ENCODE data around the gene TMEM51.

Gene TMEM51, protein sequence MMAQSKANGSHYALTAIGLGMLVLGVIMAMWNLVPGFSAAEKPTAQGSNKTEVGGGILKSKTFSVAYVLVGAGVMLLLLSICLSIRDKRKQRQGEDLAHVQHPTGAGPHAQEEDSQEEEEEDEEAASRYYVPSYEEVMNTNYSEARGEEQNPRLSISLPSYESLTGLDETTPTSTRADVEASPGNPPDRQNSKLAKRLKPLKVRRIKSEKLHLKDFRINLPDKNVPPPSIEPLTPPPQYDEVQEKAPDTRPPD

GRCh38 chr1:15153184-15153841, at the start of gene TMEM51:
Gene TMEM51, plus strand, starts transcription at chr1:15153747. Its CDS starts 61,341 bp downstream, at chr1:15215088.
- FAIRE-seq = no peak
- no peak for DNase-seq (ENCODE audit: extremely low spot score, insufficient read length, low read depth)

DNA sequence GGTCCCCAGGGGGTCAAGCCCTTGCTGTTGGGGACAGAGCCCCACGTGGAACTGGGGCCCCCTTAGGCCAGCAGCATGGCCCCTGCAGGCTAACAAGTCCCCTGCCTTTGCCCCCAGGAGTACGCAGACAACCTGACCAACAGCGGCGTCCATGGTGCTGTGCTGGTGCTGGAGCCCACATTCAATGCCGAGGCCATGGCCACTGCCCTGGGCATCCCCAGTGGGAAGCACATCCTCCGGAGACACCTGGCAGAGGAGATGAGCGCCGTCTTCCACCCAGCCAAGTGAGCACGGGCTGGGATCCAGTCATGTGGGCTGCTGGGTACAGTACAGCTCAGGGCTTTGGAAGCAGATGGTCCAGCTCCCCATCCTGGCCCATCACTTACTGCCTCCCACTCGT, 49.6 kb upstream of the TMEM51 start:
- DNase-seq (ENCODE audit: extremely low spot score, insufficient read length, low read depth) = no peak
- FAIRE-seq = no peak

GRCh38 chr1:15104768-15105167, 48.8 kb upstream of the TMEM51 start:
- DNase-seq (ENCODE audit: extremely low spot score, insufficient read length, low read depth) = no peak
- FAIRE-seq = no peak

DNA sequence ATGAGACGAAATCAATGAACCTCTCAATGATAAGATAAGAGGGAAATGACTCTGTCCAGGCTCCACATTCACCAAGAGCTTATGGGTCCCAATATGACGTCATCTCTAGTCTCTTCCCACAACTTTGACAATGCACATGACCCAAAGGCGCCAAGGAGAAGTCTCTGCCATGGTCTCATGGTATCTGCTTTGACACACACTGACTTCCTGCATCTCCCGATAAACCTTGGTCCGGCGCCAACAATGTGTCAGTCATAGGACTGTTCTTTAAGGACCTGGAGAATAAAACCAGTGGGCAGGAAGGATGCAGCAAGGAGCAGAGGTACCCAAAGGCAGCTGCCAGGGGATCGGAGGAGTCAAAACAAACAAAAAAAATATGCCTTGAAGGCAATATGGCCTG, 46.9 kb upstream of the TMEM51 start:
- no peak for FAIRE-seq
- DNase-seq (ENCODE audit: extremely low spot score, insufficient read length, low read depth) = no peak

DNA sequence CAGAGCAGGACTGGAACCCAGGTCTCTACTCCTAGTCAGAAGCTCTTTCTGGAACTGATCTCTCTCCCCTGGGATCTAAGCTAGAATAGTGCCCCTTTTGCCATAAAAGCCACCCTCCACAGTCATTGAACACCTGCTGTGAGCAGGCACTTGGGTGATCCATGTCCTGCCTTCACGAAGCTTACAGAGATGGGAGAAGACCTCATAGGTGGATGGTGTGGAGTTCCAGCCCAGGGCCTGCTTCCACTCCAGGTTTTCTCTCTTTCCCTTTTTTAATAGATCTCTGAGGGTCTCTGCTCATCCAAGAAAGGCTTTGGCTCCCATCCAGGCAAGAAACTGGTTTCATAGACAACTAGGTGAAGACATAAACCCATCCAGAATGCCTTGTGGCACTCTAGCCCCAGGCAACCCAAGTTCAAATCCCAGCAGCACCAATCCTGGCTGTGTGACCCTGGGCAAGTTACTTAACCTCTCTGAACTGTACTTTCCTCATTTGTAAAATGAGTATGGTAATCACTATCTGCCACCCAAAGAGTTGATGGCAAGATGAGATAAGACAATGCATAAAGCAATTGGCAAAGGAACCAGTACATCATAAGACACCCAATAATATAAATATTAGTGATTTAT, 46.4 kb upstream of the TMEM51 start:
- FAIRE-seq (no peak), DNase-seq (ENCODE audit: extremely low spot score, insufficient read length, low read depth) (no peak)

DNA sequence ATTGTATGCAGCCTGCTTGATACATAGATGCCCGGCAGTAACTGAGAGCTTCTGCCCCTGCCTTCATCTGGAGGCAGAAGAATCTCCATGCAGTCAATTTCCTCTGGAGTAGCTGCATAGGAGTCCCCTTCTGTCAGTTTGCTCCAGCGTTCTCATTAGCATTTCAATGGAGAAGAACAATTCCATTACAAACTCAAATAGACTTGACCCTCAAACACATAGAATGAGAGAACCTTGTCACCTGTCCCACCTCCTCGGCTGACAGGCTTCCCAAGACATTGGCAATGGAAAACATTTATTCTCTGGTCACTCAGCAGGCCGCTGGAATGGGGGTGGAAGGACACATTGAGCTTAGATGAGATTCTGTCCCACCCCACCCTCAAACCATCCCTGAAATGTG, 45.6 kb upstream of the TMEM51 start:
- FAIRE-seq = no peak
- no peak for DNase-seq (ENCODE audit: extremely low spot score, insufficient read length, low read depth)

DNA sequence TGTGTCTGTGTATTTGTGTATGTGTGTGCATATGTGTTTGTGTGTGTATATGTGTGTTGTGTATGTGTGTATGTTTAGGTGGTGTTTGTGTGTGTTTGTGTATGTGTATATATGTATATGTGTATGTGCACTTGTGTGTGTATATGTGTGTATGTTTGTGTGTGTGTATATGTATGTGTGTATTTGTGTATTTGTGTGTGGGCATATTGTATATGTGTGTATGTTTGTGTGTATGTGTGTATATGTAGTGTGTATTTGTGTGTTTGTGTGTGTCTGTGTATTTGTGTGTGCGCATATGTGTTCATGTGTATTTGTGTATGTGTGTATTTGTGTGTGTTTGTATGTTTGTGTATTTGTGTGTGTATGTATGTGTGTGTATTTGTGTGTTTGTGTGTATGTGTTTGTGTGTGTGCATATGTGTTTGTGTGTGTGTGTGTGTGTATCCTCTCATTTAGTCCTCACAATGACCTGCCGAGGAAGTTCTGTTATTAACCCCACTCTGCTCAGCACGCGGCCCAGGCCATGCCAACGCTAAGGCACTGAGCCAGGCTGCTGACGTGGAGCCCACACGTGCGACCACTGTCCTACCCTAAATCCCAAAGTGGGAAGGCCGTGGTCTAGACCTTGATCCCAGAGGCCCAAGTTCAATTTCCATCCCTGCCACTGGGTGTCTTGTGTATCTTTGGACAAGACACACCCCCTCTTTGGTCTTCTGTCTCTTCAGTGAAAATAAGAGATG, 43.2 kb upstream of the TMEM51 start:
- FAIRE-seq = no peak

GRCh38 chr1:15110867-15111230, 42.7 kb upstream of the TMEM51 start:
- FAIRE-seq (no peak), DNase-seq (ENCODE audit: extremely low spot score, insufficient read length, low read depth) (no peak)

More for the DNA sequence above, 43.2 kb upstream of the TMEM51 start:
- DNase-seq (ENCODE audit: extremely low spot score, insufficient read length, low read depth) = no peak

DNA sequence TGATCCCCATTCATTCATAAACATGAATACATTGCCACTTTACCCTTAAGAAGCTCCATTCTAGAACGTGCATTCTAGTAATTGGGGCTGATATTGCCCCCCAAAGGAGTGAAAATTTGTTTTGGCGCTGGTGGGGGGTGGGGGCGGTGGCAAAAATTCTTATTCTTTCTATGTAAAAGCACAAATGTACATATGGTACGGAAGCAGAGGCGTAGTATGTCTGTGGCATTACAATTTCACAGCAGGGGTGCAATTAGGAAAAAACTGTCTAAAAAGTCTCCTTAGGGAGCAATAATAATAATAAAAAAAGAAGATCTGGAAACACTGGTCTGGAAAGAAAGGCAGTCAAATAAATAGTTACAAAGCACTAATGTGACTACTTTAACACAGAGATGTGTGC, 40.4 kb upstream of the TMEM51 start:
- DNase-seq (ENCODE audit: extremely low spot score, insufficient read length, low read depth) (no peak), FAIRE-seq (no peak)

GRCh38 chr1:15114884-15115283, 38.7 kb upstream of the TMEM51 start:
- DNase-seq (ENCODE audit: extremely low spot score, insufficient read length, low read depth) = no peak
- FAIRE-seq = no peak

GRCh38 chr1:15115542-15116330, 37.8 kb upstream of the TMEM51 start:
- FAIRE-seq = no peak
- no peak for DNase-seq (ENCODE audit: extremely low spot score, insufficient read length, low read depth)

DNA sequence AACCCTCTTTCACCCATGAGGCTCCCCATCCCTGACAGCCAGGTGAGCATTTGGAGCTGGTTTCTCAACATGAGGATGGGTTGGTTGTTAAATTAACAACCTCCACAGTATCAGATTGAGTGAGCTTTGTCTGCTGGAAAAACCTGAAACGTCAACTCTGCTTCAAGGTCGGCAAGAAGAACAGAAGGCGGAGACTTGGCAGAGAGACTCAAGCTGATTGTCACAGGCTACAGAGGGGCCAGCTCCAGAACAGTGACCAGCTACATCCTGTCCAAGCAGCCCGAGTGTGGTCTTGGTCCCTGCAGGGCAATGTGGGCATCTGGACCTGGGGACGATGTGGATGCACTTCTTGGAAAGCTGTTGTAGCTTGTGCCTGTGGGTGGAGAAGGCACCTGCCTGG, 36.6 kb upstream of the TMEM51 start:
- no peak for DNase-seq (ENCODE audit: extremely low spot score, insufficient read length, low read depth)
- no peak for FAIRE-seq

DNA sequence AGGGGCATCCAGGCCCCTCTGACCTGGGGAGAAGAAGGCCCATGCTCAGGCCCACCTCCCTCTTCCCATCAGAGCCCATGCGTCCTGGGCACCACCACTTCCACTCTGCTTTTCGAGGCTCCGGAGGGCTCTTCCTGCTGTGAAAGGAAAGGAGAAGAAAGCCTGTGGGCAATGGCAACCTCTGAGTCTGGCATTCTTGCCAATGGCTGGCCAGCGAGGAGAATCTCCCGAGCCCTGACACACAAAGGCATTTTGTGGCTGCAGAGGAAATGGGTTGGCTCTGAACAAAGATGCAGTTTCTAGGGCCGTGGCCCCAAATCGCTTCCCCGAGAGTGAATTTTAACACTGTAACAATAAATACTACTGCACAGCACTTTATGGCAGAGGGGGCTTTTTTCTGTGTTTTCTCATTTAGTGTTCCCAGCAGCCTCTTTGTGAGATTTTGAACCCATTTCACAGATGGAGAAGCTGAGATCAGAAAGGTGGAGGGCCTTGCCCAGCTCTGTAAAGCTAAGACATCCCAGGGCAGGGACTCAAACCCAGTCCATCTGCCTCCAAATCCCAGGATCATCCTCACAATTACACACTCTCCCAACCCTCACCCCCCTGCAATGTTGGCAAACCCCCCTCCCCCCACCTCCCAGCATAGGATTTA, 35.7 kb upstream of the TMEM51 start:
- DNase-seq (ENCODE audit: extremely low spot score, insufficient read length, low read depth) = no peak
- no peak for FAIRE-seq

DNA sequence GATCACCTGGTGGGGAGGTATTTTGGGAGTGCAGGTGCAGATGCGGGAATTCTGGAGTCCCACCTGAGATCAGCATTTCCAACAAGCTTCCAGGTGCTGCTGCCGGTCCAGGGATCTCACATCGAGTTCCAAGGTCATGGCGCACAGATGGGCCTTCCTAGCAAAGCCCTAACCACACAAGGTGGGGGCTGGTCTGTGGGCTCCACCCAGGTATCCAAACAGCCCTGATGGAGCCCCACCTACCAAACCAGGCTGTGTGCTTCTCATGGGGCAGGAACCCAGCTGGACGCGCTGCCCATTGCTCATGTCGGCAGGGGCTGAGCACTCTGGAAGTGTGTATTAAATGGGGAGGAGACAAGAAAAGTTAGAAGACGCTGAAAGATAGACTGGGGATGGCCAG, 35.0 kb upstream of the TMEM51 start:
- DNase-seq (ENCODE audit: extremely low spot score, insufficient read length, low read depth) (no peak), FAIRE-seq (no peak)

DNA sequence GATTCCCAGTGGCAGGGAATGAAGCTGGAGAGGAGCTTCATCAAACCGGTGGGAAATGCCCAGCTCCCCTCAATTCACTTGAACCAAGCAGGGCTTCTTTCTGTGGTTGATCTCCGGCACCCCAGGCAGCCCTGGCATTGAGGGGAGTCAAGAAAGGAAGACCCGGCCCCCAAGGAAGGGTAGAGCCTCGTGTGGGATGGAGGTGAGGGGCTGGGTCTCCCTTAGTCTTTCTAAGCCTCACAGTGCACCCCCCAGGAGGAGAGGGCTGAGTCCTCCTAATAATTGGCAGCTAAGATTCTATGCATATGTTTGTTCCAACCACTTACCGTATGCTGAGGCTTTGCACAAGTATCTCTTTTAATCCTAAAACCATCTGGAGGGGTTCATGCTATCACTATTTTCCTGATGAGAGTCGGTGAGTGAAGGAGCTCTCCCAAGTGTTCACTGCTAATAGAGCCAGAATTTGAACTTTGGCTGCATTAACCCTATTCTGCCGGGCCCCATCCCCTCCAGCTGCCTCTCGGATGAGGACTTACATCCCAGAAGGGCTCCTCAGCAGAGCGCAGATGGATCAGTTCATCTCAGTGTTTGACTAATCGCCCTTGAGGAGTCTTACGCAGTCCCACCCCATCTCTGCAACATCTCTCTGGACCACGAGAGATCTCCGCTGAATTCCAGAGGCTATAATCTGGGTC, 33.1 kb upstream of the TMEM51 start:
- FAIRE-seq (no peak), DNase-seq (ENCODE audit: extremely low spot score, insufficient read length, low read depth) (no peak)

DNA sequence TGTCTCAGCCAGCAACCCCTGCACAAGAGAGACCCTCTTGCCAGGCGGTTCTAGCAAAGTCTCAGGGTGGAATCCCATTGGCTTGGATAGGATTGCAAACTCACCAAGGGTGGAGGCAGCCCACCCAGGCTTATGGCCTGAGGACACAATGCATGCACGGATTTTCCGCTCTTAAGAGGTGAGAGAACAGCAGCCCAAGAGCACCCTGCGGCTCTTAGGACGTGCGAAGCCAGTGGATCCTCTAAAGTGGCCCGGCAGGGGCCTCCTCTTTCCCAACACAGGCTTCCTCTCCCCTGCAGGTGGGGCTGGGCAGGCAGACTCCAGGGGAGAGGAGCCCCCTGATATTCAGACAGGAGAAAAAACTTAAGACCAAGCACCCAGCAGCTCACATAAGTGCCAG, 31.2 kb upstream of the TMEM51 start:
- DNase-seq (ENCODE audit: extremely low spot score, insufficient read length, low read depth) = no peak
- FAIRE-seq = no peak

DNA sequence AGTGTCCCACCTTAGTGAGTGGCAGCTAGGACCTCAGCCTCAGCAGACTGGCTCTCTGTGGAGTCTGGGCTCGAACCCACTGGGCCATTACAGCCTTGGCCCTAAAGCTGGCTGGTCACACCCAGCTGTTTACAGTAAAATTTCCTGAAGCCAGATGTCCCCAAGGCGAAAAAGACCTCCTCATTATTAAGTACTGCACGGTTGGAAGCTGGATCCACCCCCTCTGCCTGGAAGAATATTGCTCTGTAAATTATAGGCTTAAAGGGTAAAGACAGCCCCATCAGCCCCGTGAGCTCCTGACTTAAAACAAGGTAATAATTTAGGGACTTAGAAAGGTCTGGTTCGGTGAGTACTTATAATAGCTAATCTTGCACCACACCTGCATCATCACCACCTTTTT, 30.3 kb upstream of the TMEM51 start:
- DNase-seq (ENCODE audit: extremely low spot score, insufficient read length, low read depth) (no peak), FAIRE-seq (no peak)

GRCh38 chr1:15123925-15124324, 29.6 kb upstream of the TMEM51 start:
- no peak for FAIRE-seq
- DNase-seq (ENCODE audit: extremely low spot score, insufficient read length, low read depth) = no peak

Measured in GM18507 (cell line).